ENCODE data around the gene GPR119. TPM values are rescaled to one million over a fixed set of nuclear protein-coding genes. Genes with fewer than 3 reads are reported as not detected.

Gene GPR119
- total RNA-seq, 2 experiments from 2014 or later, result not detected

Other genes with a start within 250 kb of the GPR119 start
- gene AIFM1, start 219.8 kb downstream of the GPR119 start, total RNA-seq, result 10 to 100 TPM; 35.9 to 37.4 TPM
- 10 to 100 TPM; 30.7 to 33.1 TPM for gene RAB33A, start 213.7 kb downstream of the GPR119 start, total RNA-seq
- gene ZNF280C, start 116.8 kb downstream of the GPR119 start, total RNA-seq, result 1 to 10 TPM; 5.0 to 5.6 TPM
- gene SLC25A14, start 45.8 kb downstream of the GPR119 start, total RNA-seq, result 10 to 100 TPM; 14.0 to 16.0 TPM
- gene RBMX2, start 16.3 kb upstream of the GPR119 start, total RNA-seq, result 10 to 100 TPM; 28.0 to 29.1 TPM